Panc1 (cell line): ENCODE measurements around the gene NAGS.
"Not testable (repeated sequence)": the region's sequence is repeated elsewhere in the genome, so short reads cannot be mapped to it uniquely, and the experiment has no call there.

Source experiments
- CTCF ChIP-seq: fragments of 450-650 bp; IDR thresholded peaks from 2 replicates; pipeline ENCODE4 v1.5.1; 2017; ENCODE audit warnings: mild to moderate bottlenecking
- POLR2AphosphoS5 ChIP-seq: IDR thresholded peaks from 2 replicates; pipeline ENCODE4 v1.6.1; 2012; ENCODE audit warnings: mild to moderate bottlenecking, low read depth, low read length, moderate library complexity
- REST ChIP-seq, 2 experiments: IDR thresholded peaks; 2 replicates each; pipeline ENCODE4 v1.6.1; 2011 to 2012; ENCODE audit warnings: low read depth in 2 of 2, control low read depth in 1 of 2, low read length in 1 of 2, mild to moderate bottlenecking in 1 of 2, moderate library complexity in 1 of 2; ENCODE audit not compliant: insufficient read depth in 1 of 2
- TCF7L2 ChIP-seq: IDR thresholded peaks from 2 replicates; pipeline ENCODE4 v1.6.1; 2011; ENCODE audit warnings: mild to moderate bottlenecking, low read depth, low read length, inconsistent platforms

- TF ChIP-seq CTCF; REST (IDR thresholded peaks at IDR 0.05; ENCODE audit: insufficient read depth in 1 of 2, low read depth in 2 of 2, low read length in 1 of 2); POLR2AphosphoS5; TCF7L2: not testable (repeated sequence)
Observed at GRCh38 chr17:43997180-43997579, 7.2 kb upstream of the NAGS start.
